ENCODE data around the gene GPX6. TPM values are rescaled to one million over a fixed set of nuclear protein-coding genes. Genes with fewer than 3 reads are reported as not detected.

The GPX6 gene, protein sequence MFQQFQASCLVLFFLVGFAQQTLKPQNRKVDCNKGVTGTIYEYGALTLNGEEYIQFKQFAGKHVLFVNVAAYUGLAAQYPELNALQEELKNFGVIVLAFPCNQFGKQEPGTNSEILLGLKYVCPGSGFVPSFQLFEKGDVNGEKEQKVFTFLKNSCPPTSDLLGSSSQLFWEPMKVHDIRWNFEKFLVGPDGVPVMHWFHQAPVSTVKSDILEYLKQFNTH
- total RNA-seq (not detected), polyA plus RNA-seq (ENCODE audit: insufficient read length in 6 of 6) (1 to 10 TPM in 4 of 6 donors, under 1 TPM in 2; 0.71 to 2.0 (median 1.5) TPM)
- long read RNA-seq, donor 1, partial matches to known transcripts: 0 of 2 reads
- long read RNA-seq, donor 1, other reads (novel, unspliced or antisense): 0 of 2 reads
- long read RNA-seq, donor 2: 0 reads
- long read RNA-seq, donor 3, partial matches to known transcripts: 0 of 1 reads
- long read RNA-seq, donor 3, other reads (novel, unspliced or antisense): 0 of 1 reads
- long read RNA-seq, donor 4: 0 reads
- long read RNA-seq, donor 5: 0 reads
- long read RNA-seq, donor 6: 0 reads
- long read RNA-seq, donor 7: 0 reads
- long read RNA-seq, donor 8: 0 reads
- long read RNA-seq, donor 9: 0 reads
- long read RNA-seq, donor 10: 0 reads
- long read RNA-seq, donor 11: 0 reads
- long read RNA-seq, donor 12, partial matches to known transcripts: 0 of 1 reads
- long read RNA-seq, donor 12, other reads (novel, unspliced or antisense): 0 of 1 reads

- Histone ChIP-seq H3K27ac (no peak within 1 kb of the TSS), H3K9me3 (no peaks in the 10 kb centered on the region), H3K36me3 (no peaks in the 10 kb centered on the region), H3K4me3 (no peak within 1 kb of the TSS), H3K27me3 (peaks cover 5 to 31% of the 10 kb centered on the region in 2 donors), H3K4me1 (no peaks in the 10 kb centered on the region)
- intact Hi-C loops (cut with DNase I): no loop called here
- DNase-seq: no peak
- TF ChIP-seq, protein P1, sequence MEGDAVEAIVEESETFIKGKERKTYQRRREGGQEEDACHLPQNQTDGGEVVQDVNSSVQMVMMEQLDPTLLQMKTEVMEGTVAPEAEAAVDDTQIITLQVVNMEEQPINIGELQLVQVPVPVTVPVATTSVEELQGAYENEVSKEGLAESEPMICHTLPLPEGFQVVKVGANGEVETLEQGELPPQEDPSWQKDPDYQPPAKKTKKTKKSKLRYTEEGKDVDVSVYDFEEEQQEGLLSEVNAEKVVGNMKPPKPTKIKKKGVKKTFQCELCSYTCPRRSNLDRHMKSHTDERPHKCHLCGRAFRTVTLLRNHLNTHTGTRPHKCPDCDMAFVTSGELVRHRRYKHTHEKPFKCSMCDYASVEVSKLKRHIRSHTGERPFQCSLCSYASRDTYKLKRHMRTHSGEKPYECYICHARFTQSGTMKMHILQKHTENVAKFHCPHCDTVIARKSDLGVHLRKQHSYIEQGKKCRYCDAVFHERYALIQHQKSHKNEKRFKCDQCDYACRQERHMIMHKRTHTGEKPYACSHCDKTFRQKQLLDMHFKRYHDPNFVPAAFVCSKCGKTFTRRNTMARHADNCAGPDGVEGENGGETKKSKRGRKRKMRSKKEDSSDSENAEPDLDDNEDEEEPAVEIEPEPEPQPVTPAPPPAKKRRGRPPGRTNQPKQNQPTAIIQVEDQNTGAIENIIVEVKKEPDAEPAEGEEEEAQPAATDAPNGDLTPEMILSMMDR (IDR thresholded peaks at IDR 0.05): no peak
- ATAC-seq: no peak
Observed at GRCh38 chr6:28515676-28516075, at the start of gene GPX6. Gene GPX6, minus strand, starts transcription at chr6:28515793. Its CDS starts 50 bp downstream, at chr6:28515743.

- Histone ChIP-seq H3K27ac (no peak overlapping the region), H3K36me3 (no peaks in the 10 kb centered on the region), H3K27me3 (peaks cover 0 to 24% of the 10 kb centered on the region in 2 donors), H3K4me3 (no peak overlapping the region), H3K9me3 (no peaks in the 10 kb centered on the region), H3K4me1 (no peaks in the 10 kb centered on the region)
- TF ChIP-seq, protein P1 (IDR thresholded peaks at IDR 0.05): no peak
- intact Hi-C loops (cut with DNase I): no loop called here
- DNase-seq (no peak), ATAC-seq (no peak)
Observed at GRCh38 chr6:28563430-28564095, 48.0 kb upstream of the GPX6 start.

DNA sequence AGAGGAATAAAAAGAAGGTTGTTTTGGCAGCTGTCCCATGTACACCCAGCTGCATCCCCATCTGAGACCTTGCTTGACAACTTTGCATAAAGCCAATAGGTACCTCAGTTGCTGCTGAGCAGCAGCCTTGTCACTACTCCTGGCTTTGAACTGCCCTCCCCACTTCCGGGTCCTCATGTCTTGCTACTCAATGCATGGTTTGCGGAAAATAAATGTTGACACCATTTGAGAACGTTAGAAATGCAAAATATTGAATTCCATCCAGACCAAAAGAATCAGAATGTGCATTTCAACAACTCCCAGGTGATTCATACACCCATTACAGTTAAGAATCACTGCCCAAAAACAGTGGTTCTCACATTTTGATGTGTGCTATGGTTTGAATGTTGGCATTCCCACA lies 43.0 kb upstream of the GPX6 start:
- no peak overlapping the region for H3K4me3 ChIP-seq
- TF ChIP-seq, protein P1 (IDR thresholded peaks at IDR 0.05): no peak
- ATAC-seq (no peak), DNase-seq (no peak)
- intact Hi-C loops (cut with DNase I): no loop called here
- peaks cover 3 to 39% of the 10 kb centered on the region in 2 donors for H3K27me3 ChIP-seq
- H3K9me3 ChIP-seq: no peaks in the 10 kb centered on the region
- H3K4me1 ChIP-seq: no peaks in the 10 kb centered on the region
- H3K27ac ChIP-seq: no peak overlapping the region
- H3K36me3 ChIP-seq: no peaks in the 10 kb centered on the region

- TF ChIP-seq, protein P1 (IDR thresholded peaks at IDR 0.05): no peak
- H3K4me1 ChIP-seq: no peaks in the 10 kb centered on the region
- H3K27ac ChIP-seq: no peak overlapping the region
- no peak overlapping the region for H3K4me3 ChIP-seq
- ATAC-seq: no peak
- intact Hi-C loops (cut with DNase I): no loop called here
- DNase-seq: no peak
- H3K36me3 ChIP-seq: no peaks in the 10 kb centered on the region
- H3K9me3 ChIP-seq: no peaks in the 10 kb centered on the region
- peaks cover 3 to 57% of the 10 kb centered on the region in 2 donors for H3K27me3 ChIP-seq
Observed at GRCh38 chr6:28555136-28555535, 39.5 kb upstream of the GPX6 start.
